ENCODE results near the gene FUT1. TPM values are rescaled to one million over a fixed set of nuclear protein-coding genes. Genes with fewer than 3 reads are reported as not detected.

Gene FUT1
- total RNA-seq, 1 donor from 2014 or later = 4.3 TPM

DNA sequence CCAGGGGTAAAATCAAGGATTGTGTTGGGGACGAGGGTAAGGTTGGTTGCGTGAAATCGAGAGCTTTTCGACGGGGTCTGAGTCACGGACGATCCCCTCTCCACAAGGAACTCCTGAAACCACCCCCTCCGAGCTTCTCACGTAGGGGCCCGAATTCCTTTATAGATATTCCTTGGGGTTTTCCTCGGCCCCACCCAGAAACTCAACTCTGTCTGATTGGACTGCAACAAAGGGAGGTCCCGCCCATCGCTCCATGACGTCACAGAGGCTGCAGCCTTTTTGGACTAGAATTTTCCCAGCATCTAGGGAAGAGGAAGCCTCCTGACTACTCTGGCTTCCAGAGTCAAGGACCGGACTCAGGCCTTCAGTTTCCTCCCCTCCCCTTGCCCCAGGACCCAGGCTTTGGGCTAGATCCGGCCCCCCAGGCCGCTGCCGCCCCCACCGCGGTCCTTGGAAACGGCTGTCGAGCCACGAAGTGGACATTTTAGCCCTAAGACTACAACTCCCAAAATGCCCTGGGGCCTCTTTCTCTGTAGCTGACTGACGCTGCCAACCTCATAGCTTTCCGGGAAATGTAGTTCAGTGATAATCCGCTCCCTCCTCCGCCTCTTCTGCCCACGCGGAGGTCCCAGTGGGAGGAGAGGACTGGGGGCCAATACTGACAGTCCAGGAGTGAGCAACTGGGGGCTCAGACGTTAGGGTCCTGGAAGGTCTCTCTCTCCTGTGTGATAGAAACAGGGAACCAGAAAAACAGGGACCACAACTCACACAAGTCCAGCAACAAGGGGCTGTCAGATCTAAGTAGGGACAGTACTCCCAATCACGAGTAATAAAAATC, 5.5 kb downstream of the FUT1 start, which contains the start of gene IZUMO1:
Gene IZUMO1, minus strand, starts transcription at position 172 of the 838 bp plus-strand sequence. CDS start 1,050 bp downstream, outside the sequence.
- Mint-ChIP-seq H3K4me3 (peak within 1 kb of the TSS; percentile 68), H3K27ac (peak within 1 kb of the TSS; percentile 96), H3K36me3 (no peaks in the 10 kb centered on the region), H3K27me3 (ENCODE audit: low read depth) (peaks cover 4% of the 10 kb centered on the region), H3K9me3 (peaks cover 5% of the 10 kb centered on the region), H3K4me1 (peaks cover 8% of the 10 kb centered on the region)
- TF ChIP-seq, protein P1, sequence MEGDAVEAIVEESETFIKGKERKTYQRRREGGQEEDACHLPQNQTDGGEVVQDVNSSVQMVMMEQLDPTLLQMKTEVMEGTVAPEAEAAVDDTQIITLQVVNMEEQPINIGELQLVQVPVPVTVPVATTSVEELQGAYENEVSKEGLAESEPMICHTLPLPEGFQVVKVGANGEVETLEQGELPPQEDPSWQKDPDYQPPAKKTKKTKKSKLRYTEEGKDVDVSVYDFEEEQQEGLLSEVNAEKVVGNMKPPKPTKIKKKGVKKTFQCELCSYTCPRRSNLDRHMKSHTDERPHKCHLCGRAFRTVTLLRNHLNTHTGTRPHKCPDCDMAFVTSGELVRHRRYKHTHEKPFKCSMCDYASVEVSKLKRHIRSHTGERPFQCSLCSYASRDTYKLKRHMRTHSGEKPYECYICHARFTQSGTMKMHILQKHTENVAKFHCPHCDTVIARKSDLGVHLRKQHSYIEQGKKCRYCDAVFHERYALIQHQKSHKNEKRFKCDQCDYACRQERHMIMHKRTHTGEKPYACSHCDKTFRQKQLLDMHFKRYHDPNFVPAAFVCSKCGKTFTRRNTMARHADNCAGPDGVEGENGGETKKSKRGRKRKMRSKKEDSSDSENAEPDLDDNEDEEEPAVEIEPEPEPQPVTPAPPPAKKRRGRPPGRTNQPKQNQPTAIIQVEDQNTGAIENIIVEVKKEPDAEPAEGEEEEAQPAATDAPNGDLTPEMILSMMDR (IDR thresholded peaks at IDR 0.05; ENCODE audit: unreplicated experiment) = no peak
- DNase-seq (ENCODE audit: low spot score in 2 of 2, unreplicated experiment in 2 of 2) = peak; percentile 73 to 86

DNA sequence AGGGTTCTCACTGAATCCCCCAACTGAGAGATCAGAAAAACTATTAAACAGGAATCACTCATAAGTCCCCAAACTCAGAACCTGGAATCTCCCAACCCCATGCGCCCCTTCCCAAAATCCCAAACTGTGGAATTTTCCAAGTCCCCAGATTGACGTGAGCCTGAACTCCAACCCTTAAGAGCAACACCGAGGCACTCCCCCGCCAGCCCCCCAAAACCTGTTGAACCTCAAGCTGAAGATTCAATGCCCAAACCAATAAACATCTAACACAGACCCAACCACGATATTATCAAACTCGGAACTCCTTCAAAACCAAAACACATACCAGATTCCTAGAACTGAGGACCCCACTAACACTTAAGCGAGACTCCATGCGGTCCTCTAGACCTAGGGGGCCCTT, 6.3 kb downstream of the FUT1 start:
- Mint-ChIP-seq H3K4me1 (peaks cover 9% of the 10 kb centered on the region), H3K27ac (peak overlapping the region; percentile 96), H3K9me3 (peaks cover 5% of the 10 kb centered on the region), H3K36me3 (no peaks in the 10 kb centered on the region), H3K27me3 (ENCODE audit: low read depth) (peaks cover 5% of the 10 kb centered on the region), H3K4me3 (peak overlapping the region; percentile 3)
- no peak for DNase-seq (ENCODE audit: low spot score in 2 of 2, unreplicated experiment in 2 of 2)
- TF ChIP-seq, protein P1 (IDR thresholded peaks at IDR 0.05; ENCODE audit: unreplicated experiment) = no peak

GRCh38 chr19:48745208-48745995, 7.0 kb downstream of the FUT1 start:
- H3K4me1 Mint-ChIP-seq = peaks cover 10% of the 10 kb centered on the region
- TF ChIP-seq, protein P1 (IDR thresholded peaks at IDR 0.05; ENCODE audit: unreplicated experiment) = no peak
- H3K4me3 Mint-ChIP-seq = no peak overlapping the region
- no peaks in the 10 kb centered on the region for H3K36me3 Mint-ChIP-seq
- peaks cover 7% of the 10 kb centered on the region for H3K27me3 Mint-ChIP-seq (ENCODE audit: low read depth)
- H3K9me3 Mint-ChIP-seq = peaks cover 5% of the 10 kb centered on the region
- DNase-seq (ENCODE audit: low spot score in 2 of 2, unreplicated experiment in 2 of 2) = no peak
- H3K27ac Mint-ChIP-seq = no peak overlapping the region

GRCh38 chr19:48742096-48742495, 10.3 kb downstream of the FUT1 start:
- TF ChIP-seq, protein P1 (IDR thresholded peaks at IDR 0.05; ENCODE audit: unreplicated experiment) = no peak
- Mint-ChIP-seq H3K27ac (no peak overlapping the region), H3K4me3 (no peak overlapping the region), H3K9me3 (peaks cover 5% of the 10 kb centered on the region), H3K36me3 (no peaks in the 10 kb centered on the region), H3K27me3 (ENCODE audit: low read depth) (peaks cover 17% of the 10 kb centered on the region), H3K4me1 (peaks cover 14% of the 10 kb centered on the region)
- no peak for DNase-seq (ENCODE audit: low spot score in 2 of 2, unreplicated experiment in 2 of 2)

GRCh38 chr19:48741129-48741999, 11.1 kb downstream of the FUT1 start:
- peak overlapping the region; percentile 6 for H3K4me3 Mint-ChIP-seq
- no peak overlapping the region for H3K27ac Mint-ChIP-seq

More at GRCh38 chr19:48741129-48741999, 11.1 kb downstream of the FUT1 start:
- Mint-ChIP-seq H3K9me3 (peaks cover 5% of the 10 kb centered on the region), H3K4me1 (peaks cover 14% of the 10 kb centered on the region), H3K36me3 (no peaks in the 10 kb centered on the region), H3K27me3 (ENCODE audit: low read depth) (peaks cover 17% of the 10 kb centered on the region)
- DNase-seq (ENCODE audit: low spot score in 2 of 2, unreplicated experiment in 2 of 2) = no peak
- TF ChIP-seq, protein P1 (IDR thresholded peaks at IDR 0.05; ENCODE audit: unreplicated experiment) = no peak
